ENCODE results near the gene ZNF14. TPM values are rescaled to one million over a fixed set of nuclear protein-coding genes. Genes with fewer than 3 reads are reported as not detected.
"Not testable (repeated sequence)": the region's sequence is repeated elsewhere in the genome, so short reads cannot be mapped to it uniquely, and the experiment has no call there.

ZNF14 gene
- total RNA-seq, 2 donors from 2014 or later, result 5.4 to 6.7 TPM

GRCh38 chr19:19741184-19741583 is 8.3 kb upstream of the ZNF14 start:
- H3K9me3 Mint-ChIP-seq, result no peaks in the 10 kb centered on the region
- no peak for ATAC-seq
- no peaks in the 10 kb centered on the region for H3K4me1 Mint-ChIP-seq (ENCODE audit: low read depth in 2 of 2)
- H3K4me3 Mint-ChIP-seq, result no peak overlapping the region
- DNase-seq (ENCODE audit: low spot score), result no peak
- H3K27ac Mint-ChIP-seq, result no peak overlapping the region
- no peaks in the 10 kb centered on the region for H3K27me3 Mint-ChIP-seq
- H3K36me3 Mint-ChIP-seq, result no peaks in the 10 kb centered on the region

DNA sequence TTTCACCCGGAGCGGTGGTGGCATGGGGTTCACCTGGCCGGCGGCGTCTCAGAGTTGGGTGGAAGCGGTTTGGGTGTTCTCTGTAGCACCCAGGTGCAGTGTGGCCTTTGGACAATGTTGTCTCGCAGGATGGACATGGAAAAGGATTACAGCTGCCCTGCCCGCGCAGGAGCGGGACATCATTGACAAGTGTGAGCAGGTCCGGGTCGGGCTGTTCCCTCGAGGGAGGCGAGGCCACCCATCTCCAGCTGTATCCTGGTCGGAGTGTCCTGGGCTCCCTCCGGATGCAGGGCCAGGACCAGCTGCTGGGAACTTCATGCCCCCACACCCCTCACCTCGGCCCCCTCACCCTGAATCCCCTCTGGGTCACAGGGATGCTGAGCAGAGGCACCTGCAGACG is 7.8 kb upstream of the ZNF14 start:
- no peak overlapping the region for H3K4me3 Mint-ChIP-seq
- ATAC-seq, result no peak

GRCh38 chr19:19738564-19738963 is 5.7 kb upstream of the ZNF14 start:
- Mint-ChIP-seq H3K27ac (no peak overlapping the region), H3K9me3 (no peaks in the 10 kb centered on the region), H3K4me3 (no peak overlapping the region), H3K27me3 (no peaks in the 10 kb centered on the region), H3K36me3 (no peaks in the 10 kb centered on the region), H3K4me1 (ENCODE audit: low read depth in 2 of 2) (peaks cover 0 to 2% of the 10 kb centered on the region in 2 donors)
- DNase-seq (ENCODE audit: low spot score) (no peak), ATAC-seq (no peak)

More for the DNA sequence above, 7.8 kb upstream of the ZNF14 start:
- Mint-ChIP-seq H3K4me1 (ENCODE audit: low read depth in 2 of 2) (no peaks in the 10 kb centered on the region), H3K27ac (no peak overlapping the region), H3K27me3 (no peaks in the 10 kb centered on the region), H3K9me3 (no peaks in the 10 kb centered on the region), H3K36me3 (no peaks in the 10 kb centered on the region)
- no peak for DNase-seq (ENCODE audit: low spot score)

DNA sequence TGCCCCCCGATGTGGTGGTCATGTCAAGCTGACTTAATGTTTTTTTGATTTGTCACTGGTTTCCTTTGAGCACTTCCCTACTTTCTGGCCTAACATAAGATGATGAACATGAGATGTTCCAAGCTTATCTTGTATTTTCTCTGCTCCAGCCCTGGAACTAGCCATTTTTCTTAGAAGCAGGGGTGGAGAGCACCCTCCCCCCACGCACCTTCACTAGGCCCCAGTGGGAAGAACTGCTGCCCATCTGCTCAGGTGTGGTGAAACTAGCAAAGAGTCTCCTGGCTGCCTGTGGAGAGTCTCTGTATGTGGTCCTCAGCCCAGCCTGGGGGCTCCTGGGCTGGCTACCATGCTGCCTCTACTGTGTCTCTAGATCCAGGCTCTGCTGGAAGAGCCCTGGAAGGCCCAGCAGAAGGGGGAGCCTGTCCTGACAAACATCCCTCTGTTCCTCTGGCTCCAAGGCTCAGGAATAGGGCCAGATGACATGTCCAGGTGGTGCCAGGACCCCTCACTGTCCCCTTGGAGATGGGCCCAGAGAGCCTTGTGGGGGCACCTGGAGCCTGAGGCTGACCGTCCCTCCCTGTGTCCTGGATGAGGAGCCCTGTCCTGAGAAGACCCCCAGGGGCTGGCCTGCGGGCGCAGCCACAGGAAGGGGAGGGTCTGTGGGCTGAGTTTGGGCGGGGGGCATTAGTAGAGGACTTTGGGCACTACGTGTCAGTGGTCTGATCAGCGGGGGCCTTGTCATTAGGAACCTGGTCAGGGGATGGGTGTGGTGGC is 4.8 kb upstream of the ZNF14 start:
- H3K4me1 Mint-ChIP-seq (ENCODE audit: low read depth in 2 of 2), result peaks cover 5 to 6% of the 10 kb centered on the region in 2 donors
- no peak overlapping the region for H3K4me3 Mint-ChIP-seq
- no peak for ATAC-seq
- H3K27ac Mint-ChIP-seq, result no peak overlapping the region
- DNase-seq (ENCODE audit: low spot score), result no peak
- no peaks in the 10 kb centered on the region for H3K36me3 Mint-ChIP-seq
- no peaks in the 10 kb centered on the region for H3K27me3 Mint-ChIP-seq
- no peaks in the 10 kb centered on the region for H3K9me3 Mint-ChIP-seq

DNA sequence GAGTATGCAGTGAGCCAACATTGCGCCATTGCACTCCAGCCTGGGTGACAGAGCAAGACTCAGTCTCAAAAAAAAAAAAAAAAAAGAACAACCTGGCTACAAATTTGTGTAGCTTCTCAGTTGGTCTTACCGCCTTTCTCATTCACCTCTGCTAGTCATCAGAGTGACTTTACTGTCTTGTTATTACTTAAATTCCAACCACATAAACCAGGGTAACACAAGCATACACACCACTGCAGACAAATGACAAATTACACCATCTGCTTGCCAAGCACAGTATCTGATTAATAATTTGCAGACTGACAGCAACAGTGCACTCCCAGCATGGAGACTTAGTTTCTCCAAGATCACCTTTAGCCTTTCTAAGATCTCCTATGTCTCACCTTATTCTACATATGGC is 11.0 kb downstream of the ZNF14 start:
- Mint-ChIP-seq H3K27me3 (no peaks in the 10 kb centered on the region), H3K4me3 (no peak overlapping the region), H3K9me3 (peaks cover 48% of the 10 kb centered on the region), H3K27ac (no peak overlapping the region), H3K36me3 (peaks cover 87% of the 10 kb centered on the region), H3K4me1 (ENCODE audit: low read depth in 2 of 2) (peaks cover 10 to 27% of the 10 kb centered on the region in 2 donors)
- no peak for DNase-seq (ENCODE audit: low spot score)
- no peak for ATAC-seq

DNA sequence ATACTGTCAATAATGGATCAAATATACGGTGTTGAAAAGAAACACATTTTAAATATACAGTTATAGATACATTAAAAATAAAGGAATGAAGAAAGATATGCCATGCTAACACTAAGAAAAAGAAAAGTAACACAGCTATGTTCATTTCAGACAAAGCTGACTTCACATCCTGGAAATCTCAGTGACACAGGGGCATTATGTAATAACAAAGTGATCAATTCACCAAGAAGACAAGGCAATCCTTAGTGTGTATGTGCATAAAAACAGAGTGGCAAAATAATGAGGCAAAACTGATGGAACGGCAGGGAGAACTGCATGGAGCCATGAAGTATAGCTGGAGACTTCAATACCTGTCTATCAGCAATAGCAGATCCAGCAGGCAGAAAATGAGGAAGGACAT is 13.1 kb downstream of the ZNF14 start:
- DNase-seq (ENCODE audit: low spot score) (no peak), ATAC-seq (no peak)
- Mint-ChIP-seq H3K4me3 (no peak overlapping the region), H3K9me3 (peaks cover 52% of the 10 kb centered on the region), H3K36me3 (peaks cover 92% of the 10 kb centered on the region), H3K27me3 (no peaks in the 10 kb centered on the region), H3K4me1 (ENCODE audit: low read depth in 2 of 2) (peaks cover 10 to 23% of the 10 kb centered on the region in 2 donors), H3K27ac (no peak overlapping the region)

GRCh38 chr19:19711934-19712828 is 20.7 kb downstream of the ZNF14 start:
- peaks cover 63% of the 10 kb centered on the region for H3K36me3 Mint-ChIP-seq
- ATAC-seq, result no peak
- H3K27ac Mint-ChIP-seq, result no peak overlapping the region
- DNase-seq (ENCODE audit: low spot score), result no peak
- peaks cover 19% of the 10 kb centered on the region for H3K9me3 Mint-ChIP-seq
- H3K4me3 Mint-ChIP-seq, result no peak overlapping the region
- peaks cover 0 to 2% of the 10 kb centered on the region in 2 donors for H3K4me1 Mint-ChIP-seq (ENCODE audit: low read depth in 2 of 2)
- H3K27me3 Mint-ChIP-seq, result no peaks in the 10 kb centered on the region

GRCh38 chr19:19711306-19711933 is 21.5 kb downstream of the ZNF14 start:
- H3K9me3 Mint-ChIP-seq, result peaks cover 13% of the 10 kb centered on the region
- no peak overlapping the region for H3K27ac Mint-ChIP-seq
- H3K4me3 Mint-ChIP-seq, result no peak overlapping the region
- no peak for DNase-seq (ENCODE audit: low spot score)
- ATAC-seq, result no peak
- H3K4me1 Mint-ChIP-seq (ENCODE audit: low read depth in 2 of 2), result no peaks in the 10 kb centered on the region
- peaks cover 55% of the 10 kb centered on the region for H3K36me3 Mint-ChIP-seq
- no peaks in the 10 kb centered on the region for H3K27me3 Mint-ChIP-seq

GRCh38 chr19:19710506-19710905 is 22.4 kb downstream of the ZNF14 start:
- Mint-ChIP-seq H3K9me3 (peaks cover 12% of the 10 kb centered on the region), H3K4me3 (no peak overlapping the region), H3K4me1 (ENCODE audit: low read depth in 2 of 2) (no peaks in the 10 kb centered on the region), H3K27ac (no peak overlapping the region), H3K36me3 (peaks cover 46% of the 10 kb centered on the region), H3K27me3 (no peaks in the 10 kb centered on the region)
- ATAC-seq (no peak), DNase-seq (ENCODE audit: low spot score) (no peak)

DNA sequence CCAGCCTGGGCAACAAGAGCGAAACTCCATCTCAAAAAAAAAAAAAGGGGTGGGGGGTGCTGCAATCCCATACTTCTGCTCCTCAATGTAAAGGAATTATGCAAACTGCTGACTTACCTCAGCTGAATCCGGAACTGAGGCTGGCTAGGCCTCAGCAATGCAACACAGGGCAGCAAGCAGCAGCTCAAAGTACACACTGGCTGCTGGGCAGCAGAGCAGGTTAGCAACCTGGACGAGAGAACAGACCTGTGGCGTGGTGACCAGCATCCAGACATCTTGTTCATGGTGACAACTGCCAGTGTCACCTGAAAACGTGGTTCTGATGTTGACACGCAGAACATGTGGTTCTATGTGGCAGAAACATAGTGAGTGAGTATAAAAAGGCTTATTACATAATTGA is 28.1 kb downstream of the ZNF14 start:
- Mint-ChIP-seq H3K36me3 (peaks cover 24% of the 10 kb centered on the region), H3K4me3 (no peak overlapping the region)
- no peak for DNase-seq (ENCODE audit: low spot score)

GRCh38 chr19:19700493-19700892 is 32.4 kb downstream of the ZNF14 start:
- peaks cover 20% of the 10 kb centered on the region for H3K36me3 Mint-ChIP-seq
- DNase-seq (ENCODE audit: low spot score); H3K4me1 Mint-ChIP-seq (ENCODE audit: low read depth in 2 of 2); H3K27me3 Mint-ChIP-seq; ATAC-seq; H3K9me3 Mint-ChIP-seq; H3K4me3 Mint-ChIP-seq; H3K27ac Mint-ChIP-seq: not testable (repeated sequence)

More for the DNA sequence above, 28.1 kb downstream of the ZNF14 start:
- ATAC-seq, result no peak
- Mint-ChIP-seq H3K27ac (no peak overlapping the region), H3K4me1 (ENCODE audit: low read depth in 2 of 2) (no peaks in the 10 kb centered on the region), H3K9me3 (peaks cover 8% of the 10 kb centered on the region), H3K27me3 (no peaks in the 10 kb centered on the region)

- no peaks in the 10 kb centered on the region for H3K4me1 Mint-ChIP-seq (ENCODE audit: low read depth in 2 of 2)
- no peaks in the 10 kb centered on the region for H3K27me3 Mint-ChIP-seq
- DNase-seq (ENCODE audit: low spot score) (no peak), ATAC-seq (no peak)
- H3K4me3 Mint-ChIP-seq, result no peak overlapping the region
- no peaks in the 10 kb centered on the region for H3K9me3 Mint-ChIP-seq
- H3K36me3 Mint-ChIP-seq, result peaks cover 5% of the 10 kb centered on the region
- H3K27ac Mint-ChIP-seq, result no peak overlapping the region
Observed at GRCh38 chr19:19697589-19697988, 35.3 kb downstream of the ZNF14 start.

GRCh38 chr19:19696386-19696785 is 36.5 kb downstream of the ZNF14 start:
- DNase-seq (ENCODE audit: low spot score) (no peak), ATAC-seq (no peak)
- no peaks in the 10 kb centered on the region for H3K4me1 Mint-ChIP-seq (ENCODE audit: low read depth in 2 of 2)
- no peaks in the 10 kb centered on the region for H3K9me3 Mint-ChIP-seq
- H3K27me3 Mint-ChIP-seq, result no peaks in the 10 kb centered on the region
- H3K4me3 Mint-ChIP-seq, result no peak overlapping the region
- H3K36me3 Mint-ChIP-seq, result peaks cover 5% of the 10 kb centered on the region
- no peak overlapping the region for H3K27ac Mint-ChIP-seq

- H3K4me1 Mint-ChIP-seq (ENCODE audit: low read depth in 2 of 2), result no peaks in the 10 kb centered on the region
- H3K4me3 Mint-ChIP-seq, result no peak overlapping the region
- peaks cover 6% of the 10 kb centered on the region for H3K36me3 Mint-ChIP-seq
- DNase-seq (ENCODE audit: low spot score) (no peak), ATAC-seq (no peak)
- no peak overlapping the region for H3K27ac Mint-ChIP-seq
- H3K27me3 Mint-ChIP-seq, result no peaks in the 10 kb centered on the region
- no peaks in the 10 kb centered on the region for H3K9me3 Mint-ChIP-seq
Observed at GRCh38 chr19:19691683-19692082, 41.2 kb downstream of the ZNF14 start.
